Stimulated activated CD8-positive, alpha-beta memory T cell treated with anti-CD3 and anti-CD28 coated beads, Interleukin-7, amount 100 ng/mL, for 48 hours (primary cell): ENCODE measurements around the gene TDRD9.

Experiments
- DNase-seq, 2 donors: peaks; one replicate each; pipeline ENCODE4 v3.0.0-alpha.2; 2020; ENCODE audit warnings: low read depth in 1 of 2; ENCODE audit errors: extremely low read depth in 1 of 2

Gene TDRD9

GRCh38 chr14:103984196-103984595, 55.9 kb downstream of the TDRD9 start:
- DNase-seq: no peak

GRCh38 chr14:103989034-103989433, 60.8 kb downstream of the TDRD9 start:
- no peak for DNase-seq

DNA sequence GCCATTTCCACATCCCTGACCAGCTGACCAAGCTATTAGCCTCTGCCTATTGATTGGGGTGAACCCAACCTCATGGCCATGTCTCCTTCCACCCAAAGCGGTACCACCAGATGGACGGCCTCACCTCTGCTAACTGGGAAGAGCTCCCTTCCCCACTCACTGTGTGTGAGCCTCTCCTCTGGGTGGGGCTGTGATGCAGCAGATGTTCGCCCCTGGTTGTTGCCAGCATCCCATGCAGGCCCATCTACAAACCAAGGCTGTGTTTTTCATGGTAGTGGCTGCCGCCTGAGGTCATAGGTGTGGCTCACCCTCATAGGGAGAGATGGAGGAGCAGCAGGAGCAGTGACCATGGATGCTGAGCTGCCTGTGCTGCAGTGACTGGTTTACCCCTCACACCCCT, 61.7 kb downstream of the TDRD9 start:
- no peak for DNase-seq

DNA sequence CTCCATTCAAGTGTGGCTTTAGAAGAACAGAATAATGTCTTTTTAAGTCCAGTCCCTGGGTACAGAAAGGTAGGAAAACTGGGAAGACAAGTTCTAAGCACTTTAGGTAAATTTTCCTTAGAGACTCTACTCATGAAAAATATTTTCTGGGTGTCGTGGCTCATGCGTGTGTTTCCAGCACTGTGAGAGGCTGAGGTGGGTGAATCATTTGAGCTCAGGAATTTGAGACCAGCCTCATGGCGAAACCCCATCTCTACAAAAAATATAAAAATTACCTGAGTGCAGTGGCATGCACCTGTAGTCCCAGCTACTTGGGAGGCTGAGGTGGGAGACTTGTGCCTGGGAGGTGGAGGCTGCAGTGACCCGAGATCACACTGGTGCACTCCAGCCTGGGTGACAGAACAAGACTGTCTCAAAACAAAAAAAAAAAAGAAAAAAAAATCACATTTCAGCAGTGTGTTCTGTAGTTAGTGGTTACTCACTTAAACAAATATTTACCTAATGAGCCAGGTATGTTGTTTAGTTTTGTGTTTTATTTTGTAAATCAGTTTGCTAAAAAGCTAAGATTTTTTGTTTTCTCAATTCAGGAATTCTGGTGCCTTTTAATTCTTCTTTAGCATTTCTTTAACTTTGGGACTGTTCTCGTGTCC, 66.4 kb downstream of the TDRD9 start:
- DNase-seq: no peak

DNA sequence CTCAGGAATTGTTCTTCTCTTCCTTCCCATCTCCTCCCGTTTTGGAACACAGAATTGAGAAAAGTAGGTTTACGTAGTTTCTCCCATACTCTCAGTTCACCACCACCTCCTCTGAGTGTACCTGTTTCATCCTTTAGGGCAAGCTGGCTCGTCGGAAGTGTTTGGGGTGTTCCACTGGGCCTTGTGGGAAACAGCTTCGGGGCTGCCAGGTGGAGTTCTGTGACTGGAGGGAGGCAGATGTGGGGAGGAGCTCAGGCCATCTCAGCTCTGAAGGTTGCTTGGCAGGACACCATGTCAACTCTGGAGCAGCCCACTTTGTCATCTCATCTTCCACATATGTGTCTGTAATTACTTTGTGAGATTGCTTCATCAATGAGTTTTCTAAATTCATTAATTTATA, 67.6 kb downstream of the TDRD9 start:
- DNase-seq: no peak

GRCh38 chr14:103997391-103997790, 69.1 kb downstream of the TDRD9 start:
- no peak for DNase-seq

- DNase-seq: no peak
Observed at GRCh38 chr14:103998027-103998426, 69.8 kb downstream of the TDRD9 start.

DNA sequence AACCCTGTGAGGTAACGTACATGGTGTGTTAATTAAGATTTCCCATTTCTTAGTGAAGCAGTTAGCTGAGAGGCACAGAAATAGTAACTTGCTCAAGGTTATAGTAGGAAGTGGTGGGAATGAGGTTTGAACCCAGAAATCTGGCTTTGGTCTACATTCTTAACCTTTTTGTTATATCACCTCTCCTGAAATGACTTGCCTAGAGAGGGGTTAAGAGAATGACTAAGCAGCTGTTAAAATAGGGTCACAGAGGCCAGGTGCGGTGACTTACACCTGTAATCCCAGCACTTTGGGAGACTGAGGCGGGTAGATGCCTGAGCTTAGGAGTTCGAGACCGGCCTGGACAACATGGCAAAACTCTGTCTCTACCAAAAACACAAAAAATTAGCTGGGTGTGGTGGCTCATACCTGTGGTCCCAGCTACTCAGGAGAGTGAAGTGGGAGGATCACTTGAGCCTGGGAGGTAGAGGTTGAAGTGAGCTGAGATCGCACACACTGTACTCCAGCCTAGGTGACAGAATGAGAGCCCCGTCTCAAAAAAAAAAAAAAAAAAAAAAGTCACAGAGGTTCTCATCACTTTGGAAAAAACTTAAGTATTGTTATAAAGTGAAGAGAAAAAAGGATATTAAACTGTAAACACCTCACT, 71.7 kb downstream of the TDRD9 start:
- no peak for DNase-seq

- DNase-seq: no peak
Observed at GRCh38 chr14:104001003-104001402, 72.7 kb downstream of the TDRD9 start.

DNA sequence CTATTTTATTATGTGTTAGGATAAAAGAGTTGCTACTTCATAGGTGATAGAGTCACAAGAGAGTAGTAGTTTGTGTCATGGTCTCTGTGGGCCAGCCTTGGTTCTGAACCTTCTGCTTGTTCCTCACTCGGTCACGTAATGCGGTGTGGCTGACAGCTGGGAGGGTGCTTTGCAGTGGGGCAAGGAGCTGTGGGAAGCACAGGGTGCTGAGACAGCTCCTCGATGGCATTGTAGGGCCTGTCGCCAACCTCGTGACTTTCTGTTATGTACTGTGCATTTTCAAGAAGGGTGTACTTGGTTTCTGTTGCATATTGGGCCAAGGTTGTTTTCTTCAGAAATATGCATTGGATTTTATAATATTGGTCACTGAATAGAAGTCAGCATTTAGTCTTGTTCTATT, 75.4 kb downstream of the TDRD9 start:
- DNase-seq: no peak

- no peak for DNase-seq
Observed at GRCh38 chr14:104004849-104005248, 76.6 kb downstream of the TDRD9 start.

DNA sequence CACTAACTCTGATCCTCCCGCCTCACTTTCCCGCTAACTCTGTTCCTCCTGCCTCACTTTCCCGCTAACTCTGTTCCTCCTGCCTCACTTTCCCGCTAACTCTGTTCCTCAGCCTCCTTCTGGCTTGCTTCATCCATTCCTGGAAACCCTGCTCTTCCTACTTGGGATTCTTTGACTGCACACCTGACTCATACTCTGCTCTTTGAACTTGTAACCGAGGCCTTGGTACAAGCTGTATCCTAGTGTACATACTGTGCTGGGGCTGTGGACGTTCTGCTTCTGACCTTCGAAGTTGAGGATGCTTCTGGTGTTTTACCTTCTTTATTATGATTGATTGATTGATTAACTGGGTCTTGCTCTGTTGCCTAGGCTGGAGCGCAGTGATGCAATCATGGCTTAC, 77.2 kb downstream of the TDRD9 start:
- DNase-seq: no peak

DNA sequence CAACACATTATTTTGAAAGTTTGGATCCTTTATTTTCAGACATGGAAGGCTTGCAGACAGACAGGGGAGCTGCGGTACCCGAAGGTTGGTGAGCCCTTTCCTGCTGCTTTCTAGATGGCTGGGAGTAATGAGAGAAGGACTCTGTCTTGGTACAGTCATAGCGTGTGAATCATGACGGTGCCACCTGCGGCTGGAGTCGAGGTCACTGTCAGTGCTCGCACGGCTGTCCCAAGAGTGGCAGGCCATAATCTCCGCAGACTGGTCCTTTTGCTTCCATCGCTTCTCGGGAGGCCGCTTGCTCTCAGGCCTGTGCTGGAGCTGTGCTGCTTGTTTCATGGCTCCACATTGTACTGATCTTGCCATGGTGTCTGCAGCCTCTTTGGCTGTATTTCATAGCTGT, 78.9 kb downstream of the TDRD9 start:
- no peak for DNase-seq

DNA sequence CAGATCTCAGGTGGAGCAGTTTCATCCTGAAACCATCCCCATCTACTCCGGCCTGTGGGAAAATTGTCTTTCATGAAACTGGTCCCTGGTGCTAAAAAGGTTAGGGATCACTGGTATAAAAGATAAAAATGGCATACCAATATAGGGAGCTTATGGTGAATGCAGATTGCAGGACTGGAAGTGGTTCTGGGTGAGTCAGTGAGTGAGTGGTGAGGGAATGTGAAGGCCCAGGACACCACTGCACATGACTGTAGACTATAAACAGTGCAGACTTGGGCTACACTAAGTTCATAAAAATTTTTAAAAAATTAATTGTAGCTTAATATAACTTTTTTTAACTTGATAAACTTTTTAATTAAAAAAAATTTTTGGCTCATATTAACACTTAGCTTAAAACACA, 81.0 kb downstream of the TDRD9 start:
- DNase-seq: no peak

- no peak for DNase-seq
Observed at GRCh38 chr14:104011824-104012517, 83.7 kb downstream of the TDRD9 start.

GRCh38 chr14:104014764-104015163, 86.5 kb downstream of the TDRD9 start:
- no peak for DNase-seq

DNA sequence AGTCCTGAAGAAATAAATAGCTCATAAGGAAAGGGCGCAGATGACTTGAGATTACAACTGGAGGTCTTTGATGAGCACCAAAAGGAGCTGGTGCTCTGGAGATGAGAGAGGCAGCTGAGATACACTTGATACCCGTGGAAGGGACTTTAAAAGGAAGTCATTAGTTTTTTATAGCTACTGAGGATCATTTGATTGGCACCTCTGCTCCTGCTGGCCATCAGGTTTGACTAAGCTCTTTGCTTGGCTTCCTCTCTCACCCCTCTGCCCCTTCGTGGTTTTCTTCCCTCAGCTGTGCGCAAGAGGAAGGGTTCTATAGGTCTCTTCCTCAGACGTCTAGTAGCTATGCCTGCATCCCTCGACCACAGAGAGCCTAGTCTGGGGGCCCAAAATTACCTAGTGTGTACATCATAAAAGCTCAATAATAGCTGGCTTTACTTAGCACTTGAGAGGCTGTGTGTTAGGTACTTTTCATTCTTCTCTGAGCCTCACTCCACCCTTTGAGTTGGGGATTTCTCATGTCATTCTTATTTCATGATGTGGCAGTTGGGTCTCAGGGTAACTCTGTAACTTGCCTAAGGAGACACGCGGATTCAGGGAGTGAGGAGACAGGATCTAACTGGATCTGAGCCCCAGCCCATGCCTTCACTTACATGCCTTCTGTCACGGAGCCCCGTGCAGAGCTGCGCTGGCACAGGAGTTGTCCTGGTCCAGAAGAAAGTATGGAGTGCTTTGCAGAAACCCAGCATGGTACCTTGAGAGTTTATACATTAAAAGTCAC, 88.8 kb downstream of the TDRD9 start:
- DNase-seq: no peak

GRCh38 chr14:104019029-104019428, 90.8 kb downstream of the TDRD9 start:
- no peak for DNase-seq

- DNase-seq: no peak
Observed at GRCh38 chr14:104019806-104020205, 91.5 kb downstream of the TDRD9 start.

DNA sequence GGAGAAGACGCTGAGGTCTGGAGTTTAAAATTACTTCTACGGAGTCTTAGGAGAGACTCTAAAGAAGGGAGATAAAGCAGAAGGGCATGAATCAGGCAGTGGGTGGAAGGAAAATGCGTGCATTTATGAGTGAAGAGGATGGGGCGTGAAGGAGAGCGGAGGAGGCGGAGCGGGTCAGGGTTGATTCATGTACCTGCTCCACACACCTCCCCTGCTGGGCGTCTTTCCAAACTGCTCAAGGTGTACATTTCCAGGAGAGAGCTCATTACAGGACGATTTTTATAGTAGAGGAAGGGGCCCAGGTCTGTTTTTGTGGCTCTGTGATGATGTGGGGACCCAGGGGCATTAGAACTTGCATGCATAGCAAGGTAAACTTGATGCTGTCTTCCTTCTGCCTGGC, 92.2 kb downstream of the TDRD9 start:
- DNase-seq: no peak

DNA sequence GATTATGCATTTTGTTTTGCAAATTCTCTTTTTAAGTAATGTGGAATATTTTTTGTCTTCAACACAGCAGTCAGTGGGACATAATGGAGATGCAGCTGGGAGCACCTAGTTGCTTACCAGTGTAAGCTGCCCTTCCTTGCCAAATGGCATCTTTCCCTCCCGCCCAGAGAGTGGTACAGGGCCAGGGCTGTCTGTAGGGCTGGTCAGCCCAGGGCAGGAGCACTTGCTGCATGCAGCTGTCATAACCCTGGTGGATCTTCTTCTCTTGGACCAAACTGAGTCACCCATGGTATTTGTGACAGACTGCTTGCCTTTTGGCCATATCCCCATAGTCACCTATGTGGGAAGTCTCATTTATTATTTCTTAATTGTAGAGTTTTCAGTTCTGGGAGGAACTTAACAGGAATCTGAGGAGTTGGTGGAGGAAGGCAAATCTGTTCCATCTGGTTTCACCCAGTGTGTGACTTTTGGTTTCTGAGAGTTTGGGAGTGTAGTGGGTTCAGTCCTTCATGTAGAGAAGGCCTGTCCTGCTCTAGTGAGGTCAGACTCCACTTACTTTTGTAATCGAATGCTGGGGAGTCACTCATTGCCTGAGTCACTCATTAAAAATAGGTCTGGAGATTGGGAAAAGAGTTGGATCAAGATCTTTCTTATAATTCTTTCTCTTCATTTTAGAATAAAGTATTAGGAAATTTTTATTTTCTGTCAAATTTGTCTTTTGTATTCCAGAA, 95.2 kb downstream of the TDRD9 start:
- no peak for DNase-seq
